HG03066 (cell line): ENCODE measurements around the gene ADAP1.

ENCODE experiments used
- ATAC-seq: cut with Tn5 transposase; IDR thresholded peaks from one replicate; pipeline ENCODE4 v1.9.1; 2021; ENCODE audit warnings: low read depth; ENCODE audit not compliant: unreplicated experiment

The ADAP1 gene

DNA sequence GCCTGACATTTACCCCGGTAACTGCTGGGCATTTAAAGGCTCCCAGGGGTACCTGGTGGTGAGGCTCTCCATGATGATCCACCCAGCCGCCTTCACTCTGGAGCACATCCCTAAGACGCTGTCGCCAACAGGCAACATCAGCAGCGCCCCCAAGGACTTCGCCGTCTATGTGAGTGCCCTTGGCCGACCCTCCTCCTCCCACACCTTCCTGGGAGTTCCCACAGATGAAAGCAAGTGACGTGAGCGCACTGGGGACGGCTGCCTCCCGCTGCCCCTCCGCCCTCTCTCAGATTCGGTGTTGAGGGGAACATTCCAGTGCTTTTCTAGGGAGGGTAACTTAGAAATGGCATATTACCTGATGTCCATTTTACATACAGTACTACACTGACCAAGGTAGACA lies 85.1 kb downstream of the ADAP1 start:
- ATAC-seq = no peak

DNA sequence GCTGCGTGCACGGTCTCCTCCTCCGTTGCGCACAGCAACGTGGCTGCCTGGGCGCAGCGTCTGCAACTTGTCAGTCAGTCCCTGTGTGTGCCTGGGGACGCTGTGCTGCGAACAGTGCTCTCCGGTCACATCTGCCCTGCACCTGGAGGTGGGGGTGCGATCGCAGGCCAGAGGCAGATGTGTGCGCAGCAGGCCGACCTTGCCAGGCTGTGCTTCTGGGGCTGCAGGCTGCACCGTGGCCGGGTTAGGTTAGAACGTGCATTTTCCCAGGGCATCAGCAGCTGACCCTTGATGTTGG lies 86.3 kb downstream of the ADAP1 start:
- no peak for ATAC-seq

DNA sequence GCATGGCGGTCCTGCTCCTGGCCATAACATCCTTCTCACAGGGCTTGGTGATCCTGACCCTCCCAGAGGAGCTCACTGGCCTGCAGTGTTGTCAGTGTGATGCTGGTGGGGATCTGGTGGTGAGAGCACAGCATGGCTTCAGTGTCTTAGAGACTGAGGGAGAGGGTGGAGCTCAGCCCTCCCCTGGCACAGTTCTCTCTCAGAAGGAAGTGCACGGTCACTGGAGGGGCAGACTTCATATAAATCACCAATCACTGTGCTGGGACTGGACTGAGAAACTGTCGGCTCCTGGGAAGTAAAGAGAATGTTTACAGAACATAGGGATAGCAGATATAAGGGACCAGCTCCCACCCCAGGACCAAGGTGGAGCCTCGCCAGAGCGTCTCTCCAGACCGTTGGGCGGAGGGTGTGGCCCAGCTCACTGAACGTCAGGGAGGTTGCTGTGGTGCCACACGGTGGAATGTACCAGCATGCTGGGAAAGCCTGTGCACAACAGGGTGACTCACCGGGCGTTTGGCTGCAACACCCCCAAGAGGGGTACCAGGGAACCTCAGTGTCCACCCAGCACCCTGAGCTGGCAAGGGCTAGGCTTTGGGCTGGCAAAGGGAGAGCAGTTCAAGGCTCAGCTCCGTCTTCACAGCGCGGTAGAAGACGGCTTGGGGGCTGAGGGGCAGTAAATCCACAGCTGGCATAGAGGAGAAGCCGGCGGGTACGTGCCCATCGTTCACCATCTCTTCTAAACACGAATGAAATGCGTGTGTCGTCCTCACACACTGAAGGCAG lies 86.9 kb downstream of the ADAP1 start:
- ATAC-seq = no peak

DNA sequence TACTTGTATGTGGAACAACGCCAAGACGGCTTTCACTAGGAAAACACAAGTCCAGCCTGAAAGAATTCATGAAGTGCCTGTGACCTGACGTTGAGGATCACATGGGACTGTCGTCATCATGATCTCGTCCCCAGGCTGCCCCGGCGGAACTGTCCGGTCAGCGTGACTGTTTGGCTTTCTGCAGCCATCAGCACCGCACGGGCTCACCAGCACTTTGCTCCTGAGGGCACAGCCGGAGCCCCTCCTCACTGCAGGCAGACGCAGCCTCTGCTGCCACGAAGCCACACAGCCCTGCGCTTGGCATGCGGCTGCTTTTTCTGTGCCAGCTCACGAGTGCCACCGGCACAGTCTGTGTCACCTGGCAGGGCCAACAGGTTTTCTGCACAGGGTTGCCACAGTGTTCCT lies 87.5 kb downstream of the ADAP1 start:
- no peak for ATAC-seq

DNA sequence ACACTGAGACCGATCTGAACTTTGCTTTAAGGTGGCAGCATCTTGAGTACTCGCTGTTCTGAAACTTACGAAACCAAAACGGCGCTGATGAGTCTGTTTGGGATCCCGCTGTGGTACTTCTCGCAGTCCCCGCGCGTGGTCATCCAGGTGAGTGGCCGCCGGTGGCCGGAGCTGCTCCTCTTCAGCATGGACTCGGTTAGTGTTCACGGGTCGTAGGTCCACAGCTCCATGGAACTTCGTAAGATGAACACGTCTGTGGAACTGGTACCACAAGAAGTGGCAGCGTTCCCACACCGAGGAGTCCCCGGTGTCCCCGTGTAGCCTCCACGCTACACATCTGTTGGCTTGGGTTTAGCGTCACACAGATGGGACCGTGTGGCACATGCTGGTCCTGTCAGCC lies 88.6 kb downstream of the ADAP1 start:
- ATAC-seq = no peak

DNA sequence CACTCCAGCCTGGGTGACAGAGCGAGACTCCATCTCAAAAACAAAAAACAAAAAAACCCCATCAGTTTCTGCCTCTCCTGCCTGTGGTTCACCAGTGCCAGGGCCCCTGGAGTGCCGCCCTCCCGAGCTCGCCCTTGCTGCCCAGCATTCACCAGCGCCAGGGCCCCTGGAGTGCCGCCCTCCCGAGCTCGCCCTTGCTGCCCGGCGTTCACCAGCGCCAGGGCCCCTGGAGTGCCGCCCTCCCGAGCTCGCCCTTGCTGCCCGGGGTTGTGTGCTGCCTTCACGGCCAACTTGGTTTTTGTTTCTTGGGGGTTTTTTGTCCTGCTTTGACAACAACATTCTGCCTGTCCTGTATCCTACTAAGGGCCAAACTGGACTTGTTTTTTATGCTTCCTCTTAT lies 91.4 kb downstream of the ADAP1 start:
- no peak for ATAC-seq

DNA sequence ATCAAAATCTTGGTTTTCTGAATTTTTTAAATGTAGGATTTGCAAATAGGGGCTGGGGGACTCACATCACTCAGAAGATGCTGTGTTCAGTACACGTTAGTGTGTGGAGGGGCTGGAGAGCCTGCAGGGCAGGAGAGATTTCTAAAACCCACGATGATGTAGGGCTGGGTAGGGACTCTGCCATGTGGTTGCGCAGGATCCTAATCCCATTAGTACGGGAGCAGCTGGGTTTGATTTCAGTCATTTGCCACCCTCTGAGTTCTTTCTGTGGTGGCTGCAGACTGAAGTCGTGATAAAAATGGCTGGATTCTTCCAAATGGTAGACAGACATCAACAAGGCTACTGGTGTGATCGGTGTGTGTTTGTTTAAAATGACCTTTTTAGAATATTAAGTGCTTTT lies 92.3 kb downstream of the ADAP1 start:
- no peak for ATAC-seq

DNA sequence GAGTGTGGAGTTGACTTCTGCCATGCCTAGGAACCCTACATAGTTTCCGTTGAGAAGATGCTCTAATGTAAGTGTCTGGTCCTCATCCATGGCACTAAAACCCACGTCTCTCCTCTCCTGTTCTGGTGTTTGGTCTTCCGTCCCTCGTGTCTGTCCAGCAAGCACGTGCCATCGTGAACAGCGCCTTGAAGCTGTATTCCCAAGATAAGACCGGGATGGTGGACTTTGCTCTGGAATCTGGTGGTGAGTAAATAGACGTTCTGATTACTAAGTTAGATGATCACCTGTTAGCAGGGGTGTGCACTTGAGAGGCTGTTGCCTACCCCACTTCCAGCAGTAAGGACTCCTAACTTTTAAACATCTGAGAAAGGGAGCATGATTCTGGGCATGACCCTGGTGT lies 93.3 kb downstream of the ADAP1 start:
- no peak for ATAC-seq

DNA sequence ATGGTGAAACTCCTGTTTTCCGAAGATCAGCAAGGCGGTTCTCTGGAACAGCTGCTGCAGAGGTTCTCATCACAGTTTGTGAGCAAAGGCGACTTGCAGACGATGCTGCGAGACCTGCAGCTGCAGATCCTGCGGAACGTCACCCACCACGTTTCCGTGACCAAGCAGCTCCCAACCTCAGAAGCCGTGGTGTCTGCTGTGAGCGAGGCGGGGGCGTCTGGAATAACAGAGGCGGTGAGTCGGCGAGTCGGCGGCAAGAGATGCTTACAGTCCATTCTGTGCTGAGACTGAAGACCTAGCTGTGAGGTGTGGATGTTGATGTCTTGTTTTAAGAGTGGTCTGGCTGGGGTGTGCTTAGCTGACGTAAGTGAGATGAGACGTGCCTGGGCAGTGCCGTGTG lies 94.3 kb downstream of the ADAP1 start:
- no peak for ATAC-seq

DNA sequence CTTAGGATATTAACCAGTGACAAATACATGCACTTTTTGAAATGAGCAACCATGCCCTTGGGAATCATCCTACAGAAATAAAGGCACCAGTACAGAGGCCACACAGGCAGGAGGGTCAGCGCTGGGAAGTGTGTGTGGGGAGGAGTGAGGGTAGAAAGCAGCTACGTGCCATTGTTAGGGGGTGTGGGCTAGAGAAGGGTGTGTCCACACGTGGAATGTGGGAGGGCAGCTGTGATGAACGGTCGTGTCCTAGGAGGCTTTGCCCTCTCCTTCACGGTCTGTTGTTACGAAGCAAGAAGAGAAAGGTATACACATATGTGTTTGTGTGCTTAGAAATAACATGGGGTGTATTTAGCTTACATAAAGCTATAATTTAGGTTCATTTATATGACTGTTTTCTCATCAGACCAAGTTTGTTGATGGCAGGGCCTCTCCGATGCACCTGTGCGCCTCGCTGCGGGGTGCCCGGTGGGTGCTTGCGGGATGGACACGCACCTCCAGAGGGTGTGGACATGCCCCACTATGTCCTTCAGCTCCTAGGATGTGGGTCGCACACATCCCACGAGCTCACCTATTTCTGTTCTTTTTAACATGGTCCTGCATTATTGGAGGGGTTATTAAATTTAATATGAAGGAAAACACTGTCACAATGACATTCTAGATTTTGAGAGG lies 95.0 kb downstream of the ADAP1 start:
- no peak for ATAC-seq

DNA sequence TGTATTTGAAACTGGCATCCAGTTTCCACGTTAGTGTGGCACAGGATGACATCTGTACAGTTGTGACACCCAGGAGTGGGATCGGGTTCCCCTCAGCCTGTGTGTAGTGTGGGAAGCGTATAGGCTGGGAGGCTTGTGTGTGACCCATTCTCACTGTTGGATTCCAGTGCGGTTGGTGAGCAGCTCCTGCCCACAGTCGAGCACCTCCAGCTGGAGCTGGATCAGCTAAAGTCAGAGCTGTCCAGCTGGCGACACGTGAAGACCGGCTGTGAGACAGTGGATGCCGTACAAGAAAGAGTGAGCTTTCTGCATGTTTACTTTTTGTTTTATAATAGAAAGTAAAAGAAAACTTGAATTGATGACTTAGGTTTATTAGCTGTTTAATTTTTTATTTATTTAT lies 96.8 kb downstream of the ADAP1 start:
- ATAC-seq = no peak

DNA sequence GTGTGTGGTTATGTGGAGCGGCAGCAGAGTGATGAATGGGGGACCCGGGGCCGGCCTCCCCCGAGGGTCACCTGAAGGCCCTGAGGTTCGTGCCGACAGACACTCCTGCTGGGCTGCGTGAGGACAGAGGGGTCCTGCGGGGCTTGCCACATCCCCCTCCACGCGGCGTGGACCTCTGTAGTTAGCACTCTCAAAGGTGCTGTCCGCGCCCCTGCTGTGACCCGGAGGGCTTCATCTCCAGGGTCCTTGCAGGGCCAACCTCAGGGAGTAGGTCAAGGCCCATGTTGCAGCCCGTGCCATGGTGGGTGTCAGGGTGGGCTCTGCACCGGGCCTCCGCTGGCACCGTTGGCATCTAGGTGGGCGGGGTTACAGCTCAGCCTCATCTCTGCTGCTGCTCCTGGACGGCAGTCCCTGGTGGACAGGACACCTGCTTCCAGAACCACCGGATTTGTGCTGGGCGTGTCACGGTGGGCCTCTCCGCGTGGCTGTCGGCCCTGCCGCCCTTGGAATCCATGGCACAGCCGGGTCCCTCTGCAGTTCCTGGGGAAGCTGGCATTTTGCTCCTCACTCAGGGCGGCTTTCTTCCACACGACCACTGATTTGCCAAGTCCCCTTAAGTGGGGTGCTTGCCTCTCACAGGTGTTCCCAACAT lies 97.9 kb downstream of the ADAP1 start:
- ATAC-seq = no peak

DNA sequence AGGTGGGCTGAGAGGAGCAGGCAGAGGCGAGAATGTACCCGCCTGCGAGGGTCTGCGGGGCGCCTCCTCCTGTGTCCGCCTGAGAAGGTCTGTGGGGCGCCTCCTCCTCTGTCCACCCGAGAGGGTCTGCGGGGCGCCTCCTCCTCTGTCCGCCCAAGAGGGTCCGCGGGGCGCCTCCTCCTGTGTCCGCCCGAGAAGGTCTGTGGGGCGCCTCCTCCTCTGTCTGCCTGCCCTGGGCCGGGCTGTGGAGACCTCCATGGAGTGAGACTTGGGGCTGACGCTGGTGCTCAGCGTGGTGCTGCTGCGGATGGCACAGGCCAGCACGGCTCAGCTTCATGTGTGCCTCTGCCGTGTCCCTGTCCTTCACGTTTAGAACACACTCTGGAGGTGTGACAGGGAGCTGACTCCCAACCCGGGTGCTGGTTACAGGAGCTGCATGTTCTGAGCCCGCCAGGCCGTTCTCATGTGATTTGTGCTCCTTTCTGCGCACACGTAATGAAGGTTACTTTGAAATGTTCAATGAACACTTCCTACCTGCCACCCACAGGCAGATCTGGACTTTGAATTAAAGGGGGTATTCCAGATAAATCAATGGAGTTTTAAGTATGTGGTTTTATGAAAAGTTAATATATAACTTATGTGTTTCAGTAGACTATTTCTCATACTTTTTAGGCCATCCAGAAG lies 98.7 kb downstream of the ADAP1 start:
- no peak for ATAC-seq

DNA sequence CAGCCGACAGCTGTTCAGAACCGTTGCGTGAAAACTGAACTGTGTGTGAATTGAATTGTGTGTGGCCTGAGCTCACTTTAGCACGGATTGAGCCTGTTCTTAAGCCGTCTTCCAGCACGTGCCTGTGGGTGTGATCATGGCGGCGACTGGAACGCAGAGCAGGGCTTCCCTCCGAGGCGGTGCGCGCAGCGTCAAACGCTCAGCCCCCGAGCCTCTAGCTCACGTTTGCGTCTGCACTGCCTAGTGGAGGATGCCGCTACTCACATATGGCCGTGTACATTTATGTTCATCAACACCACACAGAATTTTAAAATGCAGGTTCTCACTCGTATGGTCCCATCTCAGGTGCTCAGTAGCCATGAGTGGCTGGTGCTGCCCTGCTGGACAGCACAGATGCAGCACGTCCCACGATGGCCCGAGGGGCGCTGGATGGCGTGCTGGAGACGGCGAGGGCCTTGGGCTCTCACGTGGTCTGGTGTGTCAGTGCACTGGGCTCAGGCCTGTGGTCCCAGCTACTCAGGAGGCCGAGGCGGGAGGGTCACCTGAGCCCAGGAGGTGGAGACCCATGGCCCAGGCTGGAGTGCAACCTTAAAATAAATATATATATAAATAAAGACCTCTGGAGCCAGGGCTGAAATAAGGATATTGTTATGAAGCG lies 100.2 kb downstream of the ADAP1 start:
- ATAC-seq = no peak

DNA sequence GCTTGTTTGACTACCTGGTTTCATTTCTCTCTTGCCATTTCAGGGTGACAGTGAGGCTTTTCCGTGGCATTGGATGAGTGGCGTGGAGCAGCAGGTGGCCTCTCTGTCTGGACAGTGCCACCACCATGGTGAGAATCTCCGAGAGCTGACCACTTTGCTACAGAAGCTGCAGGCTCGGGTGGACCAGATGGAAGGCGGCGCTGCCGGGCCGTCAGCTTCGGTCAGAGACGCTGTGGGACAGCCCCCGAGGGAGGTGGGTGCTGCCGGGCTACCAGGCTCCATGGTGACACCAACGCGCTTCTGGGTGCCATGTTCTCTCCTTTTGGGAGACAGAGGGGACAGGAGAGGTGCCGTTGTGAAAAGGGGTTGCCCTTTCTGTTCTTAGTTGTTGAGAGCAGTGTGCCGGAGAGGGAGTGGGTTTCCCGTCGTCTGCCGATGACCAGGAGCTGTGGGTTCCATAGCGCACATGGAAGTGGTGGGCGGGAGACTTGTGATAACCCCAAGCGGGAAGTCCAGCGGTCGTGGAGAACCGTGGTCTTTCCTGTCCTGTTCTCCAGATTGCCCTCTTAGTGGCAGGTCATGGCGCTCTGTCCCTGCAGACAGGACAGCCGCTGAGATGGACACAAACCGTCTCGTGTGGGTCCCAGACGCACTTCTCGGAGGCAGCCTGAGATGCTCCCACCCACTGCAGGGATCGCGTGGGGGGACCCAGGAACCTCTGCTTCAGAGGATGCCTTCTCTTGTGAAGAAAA lies 100.9 kb downstream of the ADAP1 start:
- ATAC-seq = no peak

DNA sequence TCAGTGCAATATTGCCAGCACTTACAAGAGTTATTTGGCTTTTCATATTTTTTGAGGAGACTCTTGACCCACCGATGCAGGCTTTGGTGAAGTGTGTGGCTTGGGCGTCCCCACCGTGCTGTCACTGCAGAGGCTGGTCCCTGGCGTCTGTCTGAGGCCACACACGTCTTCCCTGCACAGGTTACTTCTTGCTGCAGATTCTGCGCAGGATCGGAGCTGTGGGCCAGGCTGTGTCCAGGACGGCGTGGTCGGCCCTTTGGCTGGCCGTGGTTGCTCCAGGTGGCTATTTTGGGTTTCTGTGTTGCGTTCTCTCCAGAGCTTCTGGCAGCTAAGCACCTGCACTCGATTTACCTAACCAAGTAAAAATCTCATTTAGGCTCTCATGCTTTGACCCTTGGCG lies 103.3 kb downstream of the ADAP1 start:
- ATAC-seq = no peak

DNA sequence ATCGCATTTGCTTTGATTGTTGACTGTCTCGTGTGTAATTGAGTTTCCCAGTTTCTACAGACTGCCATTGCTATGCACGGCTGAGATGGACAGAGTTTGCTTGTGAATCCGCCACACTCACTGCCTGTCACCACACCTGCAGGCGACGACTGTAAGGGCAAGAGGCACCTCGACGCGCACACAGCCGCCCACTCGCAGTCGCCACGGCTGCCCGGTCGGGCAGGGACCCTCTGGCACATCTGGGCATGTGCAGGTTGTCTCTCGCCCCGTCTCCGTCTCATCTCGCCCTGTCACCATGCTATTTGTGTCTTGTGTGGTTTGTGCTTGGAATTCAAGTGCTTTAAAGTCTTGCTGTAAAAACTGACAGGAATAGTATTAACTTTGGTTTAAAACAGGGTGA lies 104.7 kb downstream of the ADAP1 start:
- ATAC-seq = no peak

DNA sequence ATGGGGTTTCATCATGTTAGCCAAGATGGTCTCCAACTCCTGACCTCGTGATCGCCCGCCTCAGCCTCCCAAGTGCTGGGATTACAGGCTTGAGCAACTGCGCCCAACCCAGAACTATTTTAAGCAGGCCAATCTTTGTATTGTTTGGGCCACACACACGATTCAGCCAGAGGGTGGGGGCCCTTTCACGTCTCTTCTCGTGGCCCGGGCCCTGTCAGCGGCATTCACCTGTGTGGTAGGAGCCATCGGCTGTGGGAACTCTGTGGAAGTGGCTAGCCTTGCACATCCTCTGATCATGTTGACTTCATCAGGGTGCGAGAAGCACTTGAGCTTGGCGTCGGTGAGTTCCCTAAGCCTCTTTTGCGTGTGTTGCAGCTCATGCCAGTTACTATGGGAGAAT lies 105.3 kb downstream of the ADAP1 start:
- no peak for ATAC-seq
